ENCODE measurements around the gene OLFML2A.

DNA sequence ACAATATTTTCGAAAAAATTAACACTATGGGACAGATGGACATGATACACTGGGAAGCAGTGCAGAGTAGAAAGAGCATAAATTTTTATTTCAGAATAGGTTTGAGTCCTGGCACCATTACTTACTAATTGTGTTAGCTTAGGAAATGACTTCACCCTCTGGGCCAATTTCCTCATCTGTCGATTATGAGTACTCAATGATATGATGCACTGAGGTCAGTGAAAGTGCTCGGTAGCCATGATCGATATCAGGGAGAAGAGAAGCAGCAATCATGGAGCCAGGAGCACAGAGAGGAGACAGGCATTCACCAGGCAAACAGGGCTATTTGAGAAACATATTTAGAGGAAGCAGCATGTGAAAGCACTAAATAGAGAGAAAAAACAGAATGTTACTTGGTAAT is 35.3 kb upstream of the OLFML2A start:
- TF ChIP-seq GATA3 (IDR thresholded peaks at IDR 0.05; ENCODE audit: low read depth, low read length): no peak
- TF ChIP-seq GATA2 (IDR thresholded peaks at IDR 0.05; ENCODE audit: low read depth, low read length): peak; percentile 70
